GM19468 (cell line): Measurements from ENCODE around the gene PTPRN2.

ENCODE experiments used
- ATAC-seq: cut with Tn5 transposase; IDR thresholded peaks from one replicate; pipeline ENCODE4 v1.9.1; 2021; ENCODE audit warnings: mild to moderate bottlenecking, moderate library complexity, moderate number of reproducible peaks; ENCODE audit not compliant: unreplicated experiment; ENCODE audit errors: extremely low read depth

The PTPRN2 gene

DNA sequence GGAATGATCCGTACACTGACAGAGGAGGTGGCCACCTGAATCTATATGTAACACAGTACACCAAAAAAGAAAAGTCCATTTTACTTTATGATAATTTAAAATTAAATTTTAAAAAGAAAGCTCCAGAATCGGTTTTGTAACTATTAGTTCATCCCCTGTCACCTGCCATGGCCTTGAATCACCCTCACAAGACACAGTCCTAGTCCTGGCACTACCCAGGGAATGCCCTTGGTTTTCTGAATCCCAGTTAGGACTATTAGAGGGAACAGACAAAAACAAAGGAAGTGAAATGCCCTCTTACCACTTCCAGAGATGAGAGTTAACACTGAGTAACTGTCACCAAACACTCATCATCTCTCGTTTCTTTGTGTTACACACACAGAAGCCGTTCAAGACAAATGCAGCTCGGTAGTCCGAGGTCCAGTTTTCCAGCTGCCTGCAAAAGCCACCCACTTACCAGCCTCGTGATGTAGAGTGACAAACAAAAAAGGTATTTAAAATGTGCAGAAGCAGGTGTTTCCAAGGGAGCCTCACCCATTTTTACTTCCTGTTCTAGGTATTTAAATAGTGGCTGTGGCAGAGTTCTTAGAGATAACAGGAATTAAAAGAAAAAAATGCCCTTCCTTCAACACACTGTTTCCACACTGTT, 6.1 kb downstream of the PTPRN2 start:
- no peak for ATAC-seq

DNA sequence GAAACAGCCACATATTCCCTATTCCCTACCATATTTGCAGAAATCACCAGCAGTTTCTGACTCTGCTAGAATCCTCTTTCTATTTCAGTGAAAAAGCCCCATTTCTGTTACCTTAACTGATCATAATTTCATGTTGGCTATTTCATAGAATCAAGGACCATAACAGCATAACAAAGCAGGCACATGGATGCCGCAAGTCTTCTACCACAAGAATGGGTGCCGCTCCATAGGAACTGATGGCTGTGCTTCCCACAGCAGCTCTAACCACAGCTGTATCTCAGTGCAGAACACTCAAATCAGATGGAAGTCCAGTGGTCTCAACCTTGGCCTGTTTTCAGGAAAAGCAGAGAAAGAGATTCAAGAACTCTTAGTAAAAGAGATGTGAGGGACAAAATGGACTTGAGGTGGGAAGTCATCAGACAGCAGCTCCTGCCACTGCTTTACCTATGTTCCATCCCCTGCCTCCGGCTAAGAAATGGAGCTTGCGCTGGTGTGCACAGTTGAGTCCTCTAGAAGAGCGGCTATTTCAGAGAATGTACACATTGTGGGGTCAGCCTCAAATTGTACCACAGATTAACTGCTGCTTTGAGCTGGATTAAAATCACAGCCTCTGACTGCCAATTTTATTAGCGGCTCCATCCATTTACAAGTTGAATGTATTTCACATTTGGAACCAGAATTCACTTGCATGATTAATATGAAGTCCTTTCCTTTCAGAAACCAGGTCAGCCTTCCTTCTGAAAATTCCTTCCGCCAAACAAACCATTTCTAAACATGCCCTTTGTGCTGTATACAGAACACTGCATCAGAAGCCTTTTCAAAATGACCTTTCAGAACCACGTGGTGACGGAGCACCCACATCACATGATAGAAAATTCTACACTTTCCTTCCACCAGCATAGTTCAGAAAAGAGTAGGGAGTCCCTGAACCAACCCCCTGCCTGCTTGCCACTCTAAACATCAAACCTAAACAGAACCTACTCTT, 7.7 kb downstream of the PTPRN2 start:
- no peak for ATAC-seq

DNA sequence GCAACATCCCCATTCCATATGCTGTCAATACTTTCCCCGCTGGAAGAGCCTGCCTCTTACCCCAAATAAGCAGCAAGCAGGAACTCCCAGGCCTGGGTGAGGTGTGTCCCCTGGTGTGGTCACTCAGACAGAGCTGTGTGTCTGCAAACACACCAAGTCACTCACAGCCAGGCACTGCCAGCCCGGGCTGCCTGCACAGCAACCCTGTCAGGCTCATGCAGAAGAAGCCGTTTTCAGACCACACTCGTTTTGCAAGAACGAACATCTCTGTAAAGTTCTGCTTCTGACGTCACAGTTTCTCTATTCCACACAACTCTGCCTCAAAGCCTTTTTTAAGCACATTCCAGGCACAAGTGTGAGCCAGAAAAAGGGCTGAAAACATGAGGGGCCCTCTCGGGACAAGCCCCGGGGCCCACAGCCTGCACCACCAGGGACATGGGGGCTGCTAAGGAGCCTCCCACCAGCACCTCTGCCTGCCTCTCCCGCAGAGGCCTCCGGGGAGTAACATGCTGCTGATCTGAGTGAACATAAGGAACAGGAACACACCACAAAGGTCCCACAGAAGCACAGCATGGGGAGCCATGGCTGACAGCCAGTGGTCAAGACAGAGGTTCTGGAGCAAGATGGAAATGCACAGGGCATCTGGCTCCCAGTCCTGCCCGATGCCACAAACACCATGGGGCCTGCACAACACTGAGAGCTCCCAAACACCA, 11.4 kb downstream of the PTPRN2 start:
- ATAC-seq, result no peak

DNA sequence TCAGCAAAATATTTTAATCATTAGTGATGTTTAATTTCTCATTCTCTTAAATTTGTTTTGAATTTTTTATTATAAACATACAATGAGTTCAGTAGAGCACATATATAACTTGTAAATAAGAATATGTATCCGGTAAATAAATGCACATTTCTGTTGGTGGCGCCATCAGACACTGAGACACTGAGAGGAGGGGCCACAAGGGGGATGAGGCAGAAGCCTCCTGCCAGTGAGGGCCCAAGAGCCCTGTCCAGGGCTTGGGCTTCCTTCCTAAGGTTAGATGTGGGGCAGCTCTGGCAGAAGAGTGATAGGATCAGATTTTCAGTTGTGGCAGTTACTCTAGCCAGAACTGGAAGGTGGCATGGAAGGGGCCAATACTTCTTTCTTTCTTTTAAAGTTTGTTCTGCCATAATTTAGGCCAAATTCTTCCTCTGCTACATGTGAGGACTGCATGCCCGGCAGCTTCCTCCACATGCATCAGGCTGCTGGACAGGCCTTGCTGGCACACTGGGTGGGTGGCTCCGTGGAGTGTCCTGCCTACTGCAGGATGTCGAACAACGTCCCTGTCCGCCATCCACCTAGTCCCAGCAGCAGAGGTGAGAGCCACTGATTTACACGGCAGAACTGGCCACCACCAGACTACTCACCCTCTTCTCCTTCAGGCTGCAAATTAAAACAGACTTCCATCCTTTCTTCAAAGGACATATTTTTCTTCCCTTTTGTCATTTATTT, 13.2 kb downstream of the PTPRN2 start:
- ATAC-seq, result no peak

DNA sequence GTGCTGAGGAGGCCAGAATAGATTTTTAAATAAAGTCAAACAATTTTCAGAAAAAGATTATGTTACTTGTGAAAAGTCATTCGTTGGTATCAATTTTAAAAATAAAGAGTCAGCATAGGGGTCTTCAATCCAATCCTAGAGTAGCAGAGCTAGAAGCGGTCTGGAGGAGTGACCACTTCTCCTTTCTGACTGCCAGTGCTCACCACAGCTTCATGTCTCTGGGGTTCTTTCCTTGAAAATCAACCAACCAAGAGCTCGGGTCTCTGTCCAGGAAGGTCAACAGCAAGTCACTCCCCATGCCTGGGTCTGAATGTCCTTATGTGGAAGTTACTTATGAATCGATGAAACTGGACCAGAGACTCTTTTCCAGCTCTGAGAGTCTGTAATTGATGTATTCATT, 14.3 kb downstream of the PTPRN2 start:
- ATAC-seq, result no peak

DNA sequence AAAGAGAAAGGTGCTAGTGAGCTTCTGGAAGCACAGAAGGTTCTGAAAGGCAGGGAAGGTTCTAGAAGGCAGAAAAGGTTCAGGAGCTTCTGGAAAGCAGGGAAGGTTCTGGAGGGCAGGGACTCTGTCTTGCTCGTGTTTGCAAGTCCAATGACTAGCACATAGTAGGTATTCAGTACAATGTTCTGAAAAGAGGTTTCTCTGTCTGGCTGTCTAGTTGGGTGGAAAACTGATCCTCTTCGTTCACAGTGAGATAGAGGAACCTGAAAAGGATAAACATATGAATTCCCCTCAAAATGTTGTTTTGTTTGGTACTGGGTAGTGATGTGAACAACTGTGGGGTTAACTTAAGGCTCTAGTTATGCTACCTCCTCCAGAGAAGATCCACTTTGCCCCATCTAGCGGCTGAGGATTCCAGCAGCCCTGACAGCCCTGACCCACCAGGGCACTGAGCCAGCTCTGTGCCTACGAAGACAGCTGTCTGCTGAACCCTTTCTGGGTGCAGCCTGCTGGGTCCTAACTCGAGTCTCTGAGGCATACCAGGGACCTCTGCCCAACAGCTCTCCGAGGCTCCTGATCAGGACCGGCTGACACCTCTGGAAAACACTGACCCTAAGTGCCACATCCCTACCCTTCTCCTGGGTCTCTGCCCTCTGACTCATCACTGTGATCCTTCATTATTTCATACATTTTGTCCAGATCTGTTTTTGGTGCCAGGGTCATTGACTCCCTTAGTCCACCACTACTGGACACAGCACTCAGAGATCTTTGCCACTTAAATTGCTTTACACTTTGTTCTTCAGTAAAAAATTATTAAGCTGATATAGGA, 15.4 kb downstream of the PTPRN2 start:
- ATAC-seq, result no peak

DNA sequence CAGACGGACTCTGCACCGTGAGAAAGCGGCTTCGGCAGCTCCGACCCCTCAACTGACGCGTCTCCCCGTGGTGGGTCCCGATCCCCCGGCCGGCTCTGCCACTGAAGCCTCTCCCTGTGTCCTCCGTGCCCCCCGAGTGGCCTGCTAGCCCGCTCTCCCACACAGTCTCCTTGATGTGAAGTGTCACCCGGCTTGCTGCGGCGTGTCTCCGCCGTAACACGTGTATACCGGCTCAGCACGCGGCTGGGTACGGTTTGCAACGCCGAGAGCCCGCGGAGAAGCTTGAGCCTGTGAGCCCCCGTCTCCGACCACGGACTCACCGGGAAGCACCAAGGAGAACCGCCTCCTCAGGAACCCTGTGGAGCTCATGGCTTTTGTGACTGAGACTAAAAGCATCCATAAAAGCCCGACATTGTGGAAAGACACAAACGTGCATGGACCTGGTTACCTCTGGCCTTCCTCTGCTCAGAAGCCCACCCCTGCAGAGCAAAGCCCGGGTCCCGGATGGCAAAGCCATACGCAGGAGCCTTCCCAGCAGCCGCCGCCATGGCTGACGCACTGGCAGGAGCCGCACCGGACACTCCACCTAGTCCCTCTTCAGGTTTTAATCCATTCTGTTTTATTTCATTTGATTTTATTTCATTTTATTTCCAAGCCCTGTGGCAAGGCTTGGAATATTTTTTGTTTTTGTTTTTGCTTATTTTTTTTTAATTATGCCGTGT, 17.0 kb downstream of the PTPRN2 start:
- ATAC-seq, result no peak

DNA sequence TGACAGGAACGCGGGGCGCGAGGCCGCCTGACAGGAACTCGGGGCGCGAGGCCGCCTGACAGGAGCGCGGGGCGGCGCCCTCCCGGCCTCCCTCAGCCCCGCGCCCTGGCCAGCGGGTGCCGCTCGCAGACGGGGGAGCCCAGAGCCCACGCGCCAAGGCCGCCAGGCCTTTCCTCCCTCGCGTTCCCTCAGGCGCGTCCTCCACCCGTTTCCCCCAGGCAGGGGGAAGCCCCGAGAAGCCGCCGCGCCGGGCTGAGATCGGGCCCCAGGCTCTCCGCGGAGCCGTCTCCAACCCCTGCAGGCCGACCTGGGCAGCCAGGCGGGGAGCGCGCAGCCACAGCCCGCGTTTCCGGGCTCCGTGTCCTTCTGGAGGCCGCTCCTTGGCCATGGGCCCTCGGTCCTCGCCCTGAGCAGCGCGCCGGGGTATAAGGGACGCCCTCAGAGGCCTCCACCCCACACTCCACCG, 17.7 kb downstream of the PTPRN2 start:
- ATAC-seq, result no peak

DNA sequence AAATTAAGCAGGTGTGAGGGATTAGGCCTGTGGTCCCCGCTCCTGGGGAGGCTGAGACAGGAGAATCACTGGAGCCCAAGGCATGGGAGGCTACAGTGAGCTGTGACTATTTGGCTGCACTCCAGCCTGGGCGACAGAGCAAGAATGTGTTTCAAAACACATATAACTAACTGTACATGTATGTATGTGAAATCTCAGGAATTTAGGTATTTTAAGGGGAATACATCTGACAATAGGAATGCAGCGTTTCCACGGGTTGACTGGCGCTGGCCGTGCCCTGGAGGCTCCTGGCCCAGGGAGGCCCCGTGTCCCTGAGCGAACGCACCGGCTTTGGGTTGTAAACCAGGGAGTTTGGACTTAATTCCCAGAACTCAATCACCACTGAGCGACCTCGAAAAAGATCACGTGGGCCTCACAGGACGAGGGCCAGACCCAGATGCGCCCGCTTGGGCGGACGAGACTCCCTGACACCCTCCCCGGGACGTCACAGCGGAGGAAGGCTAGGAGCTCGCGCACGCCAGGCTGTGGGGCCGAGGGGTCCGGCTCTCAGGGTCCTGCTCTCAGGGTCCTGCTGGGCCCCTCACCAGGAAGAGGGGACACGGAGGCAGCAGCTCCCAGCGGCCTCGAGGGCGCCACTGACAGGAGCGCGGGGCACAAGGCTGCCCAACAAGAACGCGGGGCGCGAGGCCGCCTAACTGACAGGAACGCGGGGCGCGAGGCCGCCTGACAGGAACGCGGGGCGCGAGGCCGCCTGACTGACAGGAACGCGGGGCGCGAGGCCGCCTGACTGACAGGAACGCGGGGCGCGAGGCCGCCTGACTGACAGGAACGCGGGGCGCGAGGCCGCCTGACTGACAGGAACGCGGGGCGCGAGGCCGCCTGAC, 18.4 kb downstream of the PTPRN2 start:
- ATAC-seq, result no peak

DNA sequence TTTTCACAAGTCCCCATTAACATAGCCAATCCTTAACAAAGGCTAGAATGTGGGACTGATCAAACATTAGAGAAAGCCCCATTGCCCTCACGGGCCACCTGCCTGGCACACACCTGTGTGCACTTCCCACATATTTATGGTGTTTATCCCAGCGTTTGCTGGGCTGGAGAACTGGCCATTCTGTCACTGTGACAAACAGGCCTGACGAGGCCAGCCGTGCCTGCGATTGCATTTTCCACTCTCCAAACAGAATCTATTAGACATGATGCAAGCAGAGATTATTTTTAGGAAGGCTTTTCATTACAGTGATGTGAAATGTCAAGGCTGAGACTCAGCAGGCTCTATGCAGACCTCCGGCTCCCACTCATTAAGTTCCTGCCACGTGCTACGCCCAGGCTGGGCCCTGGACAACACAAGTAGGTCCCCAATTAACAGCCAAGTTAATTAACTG, 20.4 kb downstream of the PTPRN2 start:
- ATAC-seq, result no peak

DNA sequence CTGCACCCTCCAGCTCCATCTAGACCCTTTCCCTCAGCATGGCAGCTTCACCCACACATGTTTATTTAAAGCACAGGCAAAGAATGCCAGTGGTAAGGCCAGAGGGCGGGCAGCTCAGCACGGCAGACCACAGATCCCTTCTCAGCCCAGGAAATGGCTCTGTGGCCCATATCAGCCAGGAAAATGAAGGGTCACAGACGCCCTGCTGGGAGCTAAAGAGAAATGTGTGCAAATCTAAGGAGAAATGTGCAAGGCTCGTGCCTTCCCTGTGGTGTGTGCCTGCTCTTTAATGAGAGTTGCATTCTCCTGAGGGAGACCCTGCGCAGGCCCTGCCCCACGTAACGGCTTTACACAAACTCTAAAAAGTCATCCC, 23.0 kb downstream of the PTPRN2 start:
- no peak for ATAC-seq

DNA sequence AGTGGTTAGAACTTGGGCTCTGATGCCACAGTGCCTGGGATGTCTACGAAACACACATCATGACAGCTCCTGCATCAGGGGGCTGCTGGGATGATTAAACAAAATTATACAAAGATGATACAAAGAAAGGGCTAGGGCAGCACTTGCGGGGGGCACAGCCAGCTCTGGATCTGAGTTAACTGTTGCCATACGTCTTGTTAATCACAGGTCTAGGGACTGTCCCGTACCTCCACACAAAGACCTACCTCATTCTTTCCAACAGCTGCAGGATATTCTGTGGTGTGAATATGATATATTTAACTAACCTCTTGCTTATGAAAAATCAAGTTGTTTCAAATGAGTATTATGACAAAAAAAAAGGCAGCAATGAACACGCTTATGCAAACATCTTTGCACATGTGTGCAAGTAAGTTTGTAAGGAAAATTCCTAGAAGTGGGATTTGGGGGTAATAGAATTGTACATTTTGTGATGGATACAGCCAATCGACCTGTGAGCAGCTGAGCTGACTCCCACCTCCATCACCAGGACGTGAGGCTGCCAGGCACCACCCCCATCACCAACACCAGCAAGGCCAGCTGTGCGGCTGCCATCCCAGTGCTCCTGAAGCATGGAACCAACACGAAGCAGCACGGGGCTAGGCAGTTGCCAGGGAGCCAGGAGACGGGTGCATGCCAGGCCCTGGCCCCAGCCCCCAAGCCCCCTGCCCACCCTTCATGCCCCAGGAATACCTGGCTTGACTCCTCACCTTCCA, 23.5 kb downstream of the PTPRN2 start:
- no peak for ATAC-seq

DNA sequence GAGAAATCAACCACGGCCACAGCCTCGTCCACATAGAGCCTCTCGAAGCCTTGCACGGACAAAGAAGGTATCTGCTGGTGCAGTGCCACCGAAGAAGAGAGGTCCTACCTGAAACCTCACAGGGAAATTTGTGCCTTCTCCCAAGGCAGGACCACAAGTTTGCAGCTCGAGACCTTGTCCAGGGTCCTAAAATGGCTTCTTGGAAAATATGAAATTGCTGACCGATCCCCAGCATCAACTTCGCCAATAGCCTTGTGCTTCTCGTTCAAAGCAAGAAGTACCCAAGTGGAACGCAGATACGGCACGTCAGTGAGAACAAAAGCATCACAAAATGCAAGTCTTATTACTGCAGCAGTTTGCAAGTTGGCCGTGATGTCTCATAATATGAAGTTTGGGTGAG, 24.6 kb downstream of the PTPRN2 start:
- ATAC-seq, result no peak

DNA sequence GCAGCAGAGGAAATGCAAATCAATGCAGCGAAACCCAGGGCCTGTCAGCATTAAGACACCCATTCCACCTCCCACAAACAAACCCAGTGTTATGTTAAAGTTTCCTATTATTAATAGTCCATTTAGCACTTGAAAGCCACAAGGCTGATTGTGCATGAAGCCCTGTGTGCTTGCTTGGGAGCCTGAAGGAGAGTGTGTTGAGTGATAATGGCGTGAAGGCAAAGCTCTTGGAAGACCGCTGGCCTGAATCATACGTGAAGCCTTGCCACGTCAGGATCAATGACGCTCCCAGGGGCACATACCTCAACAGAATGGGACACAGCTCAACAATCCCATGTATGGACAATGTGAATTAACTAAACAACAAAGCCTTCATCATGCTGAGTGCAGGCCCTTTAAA, 25.1 kb downstream of the PTPRN2 start:
- ATAC-seq, result no peak

DNA sequence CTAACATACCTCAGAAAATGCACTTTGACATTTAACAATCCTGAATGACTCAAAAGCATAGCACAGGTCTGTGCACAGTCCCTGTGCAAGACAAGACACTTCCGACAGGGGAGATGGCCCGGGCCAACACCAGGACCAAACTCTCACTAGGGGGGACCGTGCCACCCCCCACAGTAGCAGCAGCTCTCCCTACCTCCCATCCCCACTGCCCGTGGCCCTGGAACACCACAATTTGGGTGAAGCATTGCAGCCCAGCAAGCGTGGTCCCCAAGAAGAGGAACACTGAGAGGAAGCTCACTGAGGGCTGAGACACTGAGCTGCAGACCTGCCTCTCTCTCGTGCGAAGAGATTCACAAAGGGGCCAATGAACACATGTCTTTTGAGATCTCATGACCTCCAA, 26.0 kb downstream of the PTPRN2 start:
- ATAC-seq, result no peak

DNA sequence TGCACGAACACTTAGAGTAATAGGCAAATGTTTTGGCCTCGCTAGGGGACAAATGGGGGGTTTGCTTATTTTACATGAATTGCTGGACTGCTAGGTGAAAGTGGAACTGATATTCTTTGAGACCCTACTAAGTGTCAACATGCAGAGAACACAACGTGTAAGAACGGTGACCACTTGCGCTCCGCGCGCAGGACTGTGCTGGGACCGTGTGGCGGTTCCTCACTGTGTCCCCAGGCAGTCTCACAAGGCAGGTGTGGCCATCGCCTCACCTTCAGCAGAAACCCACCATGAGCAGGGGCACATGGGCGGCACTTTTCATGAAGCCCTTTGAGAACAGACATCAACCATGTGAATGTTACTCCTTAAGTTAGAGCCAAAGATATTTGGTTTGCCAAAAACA, 27.2 kb downstream of the PTPRN2 start:
- ATAC-seq, result no peak

DNA sequence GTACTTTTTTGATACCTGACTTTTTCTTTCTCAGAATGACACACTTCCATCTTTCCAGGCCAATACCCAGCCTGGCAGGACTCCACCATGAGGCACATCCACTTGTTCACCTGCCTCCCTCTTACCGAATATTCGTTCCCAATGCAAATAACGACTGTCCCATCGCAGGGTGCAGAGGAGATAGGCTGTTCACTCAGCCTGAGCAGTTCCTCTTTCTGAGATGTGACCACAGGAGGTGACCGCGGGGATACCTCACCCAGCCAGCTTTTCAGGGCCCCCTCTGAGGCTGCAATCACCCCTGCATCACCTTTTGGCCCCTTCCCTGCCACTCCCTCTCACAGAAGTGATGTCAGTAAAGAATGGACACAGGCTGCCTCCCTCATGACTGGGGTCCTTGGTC, 28.3 kb downstream of the PTPRN2 start:
- ATAC-seq, result no peak
